ENCODE data around the gene ADGRV1.

DNA sequence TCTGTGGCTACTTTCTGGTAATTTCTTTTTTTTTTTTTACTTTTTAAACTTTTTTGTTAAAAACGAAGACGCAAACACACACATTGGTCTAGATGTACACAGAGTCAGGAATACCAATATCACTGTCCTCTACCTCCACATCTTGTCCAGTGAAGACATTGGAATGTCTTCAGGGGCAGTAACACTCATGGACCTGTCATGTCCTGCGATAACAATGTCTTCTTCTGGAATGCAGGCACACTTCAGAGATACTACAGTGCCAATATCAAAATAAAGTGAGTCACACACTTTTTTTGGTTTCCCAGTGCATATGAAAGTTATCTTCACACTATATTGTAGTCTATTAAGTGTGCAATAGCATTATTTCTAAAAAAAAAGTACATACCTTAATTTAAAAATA, 648.7 kb downstream of the ADGRV1 start:
- TF ChIP-seq CTCF (IDR thresholded peaks at IDR 0.05) (no peak), ZFX (IDR thresholded peaks at IDR 0.05; ENCODE audit: borderline replicate concordance) (no peak)

All from 22Rv1 (cell line).